ENCODE results near the gene AR. TPM values are rescaled to one million over a fixed set of nuclear protein-coding genes. Genes with fewer than 3 reads are reported as not detected.

The AR gene
- total RNA-seq, 2 donors from 2014 or later, result 1.5 to 2.2 TPM

DNA sequence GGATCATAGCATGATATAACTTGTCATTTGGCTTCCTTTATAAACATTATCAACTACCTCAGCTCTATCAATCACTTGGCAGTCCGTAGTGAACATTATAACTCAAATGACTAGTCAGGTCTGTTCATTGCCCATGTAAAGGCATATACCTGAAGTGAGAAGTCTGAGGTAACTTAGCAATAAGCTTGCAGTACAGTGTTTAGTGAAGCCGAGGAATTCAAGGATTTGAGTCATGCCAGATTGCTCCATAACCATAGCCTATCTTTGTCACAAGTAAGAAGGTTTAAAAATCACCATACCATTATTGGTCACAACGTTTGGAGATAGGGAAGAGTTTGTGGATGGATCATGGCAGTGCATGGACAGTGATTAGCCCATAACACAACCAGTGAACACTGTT, 41.6 kb downstream of the AR start:
- Mint-ChIP-seq H3K4me3 (no peak overlapping the region), H3K9me3 (peaks cover 29% of the 10 kb centered on the region), H3K27me3 (ENCODE audit: insufficient read depth) (peaks cover 7% of the 10 kb centered on the region), H3K4me1 (no peaks in the 10 kb centered on the region), H3K27ac (no peak overlapping the region), H3K36me3 (ENCODE audit: low read depth) (no peaks in the 10 kb centered on the region)
- no peak overlapping the region for H3K4me3 ChIP-seq (ENCODE audit: low read length)
- TF ChIP-seq, protein P1, sequence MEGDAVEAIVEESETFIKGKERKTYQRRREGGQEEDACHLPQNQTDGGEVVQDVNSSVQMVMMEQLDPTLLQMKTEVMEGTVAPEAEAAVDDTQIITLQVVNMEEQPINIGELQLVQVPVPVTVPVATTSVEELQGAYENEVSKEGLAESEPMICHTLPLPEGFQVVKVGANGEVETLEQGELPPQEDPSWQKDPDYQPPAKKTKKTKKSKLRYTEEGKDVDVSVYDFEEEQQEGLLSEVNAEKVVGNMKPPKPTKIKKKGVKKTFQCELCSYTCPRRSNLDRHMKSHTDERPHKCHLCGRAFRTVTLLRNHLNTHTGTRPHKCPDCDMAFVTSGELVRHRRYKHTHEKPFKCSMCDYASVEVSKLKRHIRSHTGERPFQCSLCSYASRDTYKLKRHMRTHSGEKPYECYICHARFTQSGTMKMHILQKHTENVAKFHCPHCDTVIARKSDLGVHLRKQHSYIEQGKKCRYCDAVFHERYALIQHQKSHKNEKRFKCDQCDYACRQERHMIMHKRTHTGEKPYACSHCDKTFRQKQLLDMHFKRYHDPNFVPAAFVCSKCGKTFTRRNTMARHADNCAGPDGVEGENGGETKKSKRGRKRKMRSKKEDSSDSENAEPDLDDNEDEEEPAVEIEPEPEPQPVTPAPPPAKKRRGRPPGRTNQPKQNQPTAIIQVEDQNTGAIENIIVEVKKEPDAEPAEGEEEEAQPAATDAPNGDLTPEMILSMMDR (conservative IDR thresholded peaks at IDR 0.05), result no peak
- 90% methylated on average over 2 of the region's 3 CpGs; no CpG with 5 or more reads in 1 of the 2 experiments for WGBS, 2 experiments (ENCODE audit: insufficient coverage in 1 of 2, insufficient read length in 1 of 2)
- DNase-seq, result no peak
- H3K4me1 ChIP-seq (ENCODE audit: control insufficient read depth, insufficient read depth, low read length), result no peaks in the 10 kb centered on the region
- no peak overlapping the region for H3K9ac ChIP-seq (ENCODE audit: extremely low read depth, low read length, poor library complexity, severe bottlenecking)
- peaks cover 27% of the 10 kb centered on the region for H3K27me3 ChIP-seq (ENCODE audit: control insufficient read depth, insufficient read depth, low read length, poor library complexity, severe bottlenecking)
- H3K36me3 ChIP-seq (ENCODE audit: control insufficient read depth, insufficient read depth, low read length), result no peaks in the 10 kb centered on the region
- no peaks in the 10 kb centered on the region for H3K9me3 ChIP-seq (ENCODE audit: control insufficient read depth, low read length)
- H3K27ac ChIP-seq (ENCODE audit: low read depth, low read length), result no peak overlapping the region

DNA sequence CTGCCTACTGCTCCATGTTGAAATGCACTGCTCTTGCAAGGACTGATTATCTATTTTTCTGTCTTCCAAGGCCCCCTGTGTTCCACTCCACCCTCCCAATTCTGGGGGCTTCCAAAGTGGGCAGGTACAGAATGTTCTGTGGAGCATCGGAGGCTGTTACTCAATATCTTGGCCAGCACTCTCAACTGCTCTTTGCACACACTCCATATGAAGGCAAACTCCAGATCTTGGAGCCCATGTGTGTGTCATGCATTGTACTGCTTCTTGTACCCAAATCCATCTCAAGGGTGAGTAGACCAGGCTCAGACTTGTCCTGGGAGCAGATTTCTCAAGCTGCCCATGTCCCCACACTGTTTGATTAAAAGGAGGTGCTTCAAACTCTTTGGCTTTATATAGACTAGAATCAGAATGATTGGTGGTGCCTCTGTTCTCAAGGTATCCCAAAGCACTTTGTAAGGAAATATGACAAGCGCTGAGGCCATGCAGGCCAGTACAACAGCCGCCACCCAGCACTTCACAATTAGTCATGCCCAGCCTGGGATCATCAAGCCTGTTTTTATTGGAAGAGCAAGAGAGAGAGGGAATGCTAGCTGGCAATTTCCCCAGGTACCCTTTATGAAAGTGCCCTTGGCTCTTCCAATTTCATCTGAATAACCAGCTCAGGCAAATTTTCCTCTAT, 44.3 kb downstream of the AR start:
- peaks cover 17% of the 10 kb centered on the region for H3K27me3 ChIP-seq (ENCODE audit: control insufficient read depth, insufficient read depth, low read length, poor library complexity, severe bottlenecking)

DNA sequence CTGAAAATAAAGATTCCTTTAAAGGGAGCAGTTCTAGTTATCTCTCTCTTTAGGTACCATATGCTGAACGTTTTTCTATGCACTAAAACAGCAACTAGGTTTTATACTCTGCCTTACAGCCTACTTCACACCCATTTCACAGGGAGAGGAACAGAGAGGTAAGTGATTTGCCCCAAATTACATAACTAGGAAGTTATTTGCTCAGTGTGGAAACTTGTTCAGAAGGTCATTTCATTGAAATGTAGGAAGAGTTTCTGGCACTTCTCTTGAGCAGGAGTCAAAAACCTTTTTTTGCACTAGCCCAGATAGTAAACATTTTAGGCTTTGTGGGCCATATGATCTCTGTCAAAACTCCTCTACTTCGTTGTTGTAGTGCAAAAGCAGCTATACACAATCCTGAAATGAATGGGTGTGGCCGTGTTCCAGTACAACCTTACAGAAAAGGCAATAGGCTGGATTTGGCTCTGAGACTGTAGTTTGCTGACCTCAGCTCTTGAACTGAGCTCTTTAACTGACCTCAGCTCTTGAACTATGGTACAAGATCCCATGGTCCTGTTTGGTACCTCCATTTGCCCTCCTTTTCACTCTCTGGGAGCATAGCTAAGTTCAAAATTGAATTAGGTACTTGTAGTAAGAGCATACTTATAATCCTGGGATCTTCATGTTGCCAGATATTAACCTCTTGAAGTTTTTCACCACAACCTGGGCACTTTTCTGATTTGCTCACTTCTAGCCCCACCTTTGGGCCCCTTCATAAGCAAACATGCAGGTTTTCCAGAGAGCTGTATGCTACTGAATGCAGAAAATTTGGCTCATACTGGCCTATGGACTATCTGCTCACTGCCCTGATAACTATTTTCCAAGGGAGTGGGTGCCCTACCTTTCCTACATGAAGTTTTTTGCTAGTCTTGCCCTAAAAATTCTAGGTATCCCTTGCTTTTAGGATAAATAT, 53.3 kb downstream of the AR start:
- Mint-ChIP-seq H3K4me1 (no peaks in the 10 kb centered on the region), H3K9me3 (peaks cover 32% of the 10 kb centered on the region), H3K4me3 (no peak overlapping the region), H3K36me3 (ENCODE audit: low read depth) (no peaks in the 10 kb centered on the region), H3K27ac (no peak overlapping the region), H3K27me3 (ENCODE audit: insufficient read depth) (no peaks in the 10 kb centered on the region)
- H3K27me3 ChIP-seq (ENCODE audit: control insufficient read depth, insufficient read depth, low read length, poor library complexity, severe bottlenecking), result no peaks in the 10 kb centered on the region
- H3K9ac ChIP-seq (ENCODE audit: extremely low read depth, low read length, poor library complexity, severe bottlenecking), result no peak overlapping the region
- H3K9me3 ChIP-seq (ENCODE audit: control insufficient read depth, low read length), result no peaks in the 10 kb centered on the region
- no peak overlapping the region for H3K27ac ChIP-seq (ENCODE audit: low read depth, low read length)
- H3K4me1 ChIP-seq (ENCODE audit: control insufficient read depth, insufficient read depth, low read length), result no peaks in the 10 kb centered on the region
- 70 to 88% methylated on average over 2 of the region's 3 CpGs for WGBS, 2 experiments (ENCODE audit: insufficient coverage in 1 of 2, insufficient read length in 1 of 2)
- DNase-seq, result no peak
- no peaks in the 10 kb centered on the region for H3K36me3 ChIP-seq (ENCODE audit: control insufficient read depth, insufficient read depth, low read length)
- H3K4me3 ChIP-seq (ENCODE audit: low read length), result no peak overlapping the region
- TF ChIP-seq, protein P1 (conservative IDR thresholded peaks at IDR 0.05), result no peak

More for the DNA sequence above, 44.3 kb downstream of the AR start:
- no peak overlapping the region for H3K9ac ChIP-seq (ENCODE audit: extremely low read depth, low read length, poor library complexity, severe bottlenecking)
- no peaks in the 10 kb centered on the region for H3K9me3 ChIP-seq (ENCODE audit: control insufficient read depth, low read length)
- 97 to 100% methylated on average over 2 to 3 of the region's 3 CpGs for WGBS, 2 experiments (ENCODE audit: insufficient coverage in 1 of 2, insufficient read length in 1 of 2)
- H3K4me3 Mint-ChIP-seq, result no peak overlapping the region
- no peaks in the 10 kb centered on the region for H3K36me3 Mint-ChIP-seq (ENCODE audit: low read depth)
- no peaks in the 10 kb centered on the region for H3K4me1 Mint-ChIP-seq
- TF ChIP-seq, protein P1 (conservative IDR thresholded peaks at IDR 0.05), result no peak
- no peak for DNase-seq
- H3K27me3 Mint-ChIP-seq (ENCODE audit: insufficient read depth), result peaks cover 7% of the 10 kb centered on the region
- no peak overlapping the region for H3K27ac Mint-ChIP-seq
- H3K36me3 ChIP-seq (ENCODE audit: control insufficient read depth, insufficient read depth, low read length), result no peaks in the 10 kb centered on the region
- no peaks in the 10 kb centered on the region for H3K4me1 ChIP-seq (ENCODE audit: control insufficient read depth, insufficient read depth, low read length)
- peaks cover 39% of the 10 kb centered on the region for H3K9me3 Mint-ChIP-seq
- H3K27ac ChIP-seq (ENCODE audit: low read depth, low read length), result no peak overlapping the region
- H3K4me3 ChIP-seq (ENCODE audit: low read length), result no peak overlapping the region
